Hepatocyte (in vitro differentiated cells): ENCODE measurements around the gene POMP. TPM values are rescaled to one million over a fixed set of nuclear protein-coding genes. Genes with fewer than 3 reads are reported as not detected.

Source experiments
- DNase-seq: peaks from one replicate; pipeline ENCODE4 v3.0.0-alpha.2; 2016; ENCODE audit warnings: low spot score
- H2AFZ ChIP-seq: fragments of 200-600 bp; sonication (generic); 2 replicates; pipeline ENCODE4 v1.6.0; 2016; ENCODE audit warnings: antibody characterized with exemption, mild to moderate bottlenecking
- H3K27ac ChIP-seq: fragments of 200-600 bp; sonication (generic); 2 replicates; pipeline ENCODE4 v1.5.1; 2016; ENCODE audit warnings: mild to moderate bottlenecking
- H3K27me3 ChIP-seq: fragments of 200-600 bp; sonication (generic); 2 replicates; pipeline ENCODE4 v1.6.1; 2016
- H3K36me3 ChIP-seq: fragments of 200-600 bp; sonication (generic); replicated peaks from 2 replicates; pipeline ENCODE4 v1.5.1; 2016; ENCODE audit warnings: low read depth; ENCODE audit not compliant: insufficient read depth
- H3K4me1 ChIP-seq: fragments of 200-600 bp; sonication (generic); 2 replicates; pipeline ENCODE4 v1.5.1; 2016; ENCODE audit warnings: mild to moderate bottlenecking, moderate library complexity; ENCODE audit not compliant: insufficient read depth
- H3K4me2 ChIP-seq: fragments of 200-600 bp; sonication (generic); 2 replicates; pipeline ENCODE4 v1.6.0; 2016
- H3K4me3 ChIP-seq: fragments of 200-600 bp; sonication (generic); 2 replicates; pipeline ENCODE4 v1.5.1; 2016; ENCODE audit warnings: mild to moderate bottlenecking
- H3K79me2 ChIP-seq: fragments of 200-600 bp; sonication (generic); 2 replicates; pipeline ENCODE4 v1.6.0; 2017; ENCODE audit warnings: mild to moderate bottlenecking
- H3K9me2 ChIP-seq: fragments of 200-600 bp; sonication (generic); replicated peaks from 2 replicates; pipeline ENCODE4 v1.6.0; 2017; ENCODE audit warnings: mild to moderate bottlenecking; ENCODE audit not compliant: insufficient read depth
- H3K9me3 ChIP-seq: fragments of 200-600 bp; sonication (generic); 2 replicates; pipeline ENCODE4 v1.5.1; 2016; ENCODE audit warnings: low read depth, mild to moderate bottlenecking
- H4K20me1 ChIP-seq: fragments of 200-600 bp; sonication (generic); 2 replicates; pipeline ENCODE4 v1.6.0; 2016; ENCODE audit warnings: mild to moderate bottlenecking; ENCODE audit not compliant: insufficient read depth, poor library complexity, severe bottlenecking
- CTCF ChIP-seq: fragments of 200-600 bp; sonication (generic); IDR thresholded peaks from 2 replicates; pipeline ENCODE4 v1.5.1; 2016; ENCODE audit warnings: antibody characterized with exemption, mild to moderate bottlenecking; ENCODE audit not compliant: poor library complexity
- EZH2 ChIP-seq: fragments of 200-600 bp; sonication (generic); IDR thresholded peaks from 2 replicates; pipeline ENCODE4 v1.6.1; 2016; ENCODE audit warnings: antibody characterized with exemption, mild to moderate bottlenecking, borderline replicate concordance
- EZH2phosphoT487 ChIP-seq: fragments of 200-600 bp; sonication (generic); IDR thresholded peaks from one replicate; pipeline ENCODE4 v1.6.1; 2018; ENCODE audit warnings: antibody characterized with exemption, mild to moderate bottlenecking, low read depth, moderate library complexity; ENCODE audit not compliant: unreplicated experiment, severe bottlenecking
- WGBS: methylation state at CpG from one replicate; pipeline ENCODE4 v1.1.6; 2016; ENCODE audit warnings: low lambda C conversion rate; ENCODE audit errors: missing lambda C conversion rate; 5-methylcytosine and 5-hydroxymethylcytosine counted together
- polyA plus RNA-seq: library from polyadenylated mRNA; unstranded; fragments of >200 nt; fragmentation: Nextera tagmentation; extraction: Ambion mirVana; gene quantifications from 2 replicates; pipeline ENCODE4 v1.2.1, GENCODE V29; 2016
- total RNA-seq: library from RNA; depleted of rRNA; stranded (reverse); fragments of >200 nt; gene quantifications from 2 replicates; pipeline ENCODE4 v1.2.3, GENCODE V29; 2014

POMP gene
- total and polyA plus RNA-seq, 2 experiments from 2014 or later = 88.1 to 198 TPM

- peaks cover 16% of the 10 kb centered on the region for H3K4me1 ChIP-seq
- 39% methylated on average over 12 of the region's 12 CpGs for WGBS
Observed at GRCh38 chr13:28657784-28658538, 969 bp upstream of the POMP start.

GRCh38 chr13:28658539-28658795 lies 463 bp upstream of the POMP start:
- H3K9me3 ChIP-seq = no peaks in the 10 kb centered on the region
- no peaks in the 10 kb centered on the region for H3K27me3 ChIP-seq
- peaks cover 11% of the 10 kb centered on the region for H4K20me1 ChIP-seq
- peak; percentile 6 for DNase-seq
- no peaks in the 10 kb centered on the region for H3K36me3 ChIP-seq
- H3K4me1 ChIP-seq = peaks cover 16% of the 10 kb centered on the region
- TF ChIP-seq CTCF = no peak
- TF ChIP-seq EZH2 = no peak
- no peak for TF ChIP-seq EZH2phosphoT487
- peak overlapping the region; percentile 53 for H3K4me3 ChIP-seq
- H3K4me2 ChIP-seq = peak overlapping the region; percentile 78
- H3K79me2 ChIP-seq = peaks cover 68% of the 10 kb centered on the region
- WGBS = 4% methylated on average over 8 of the region's 8 CpGs
- peak overlapping the region; percentile 88 for H3K27ac ChIP-seq
- H3K9me2 ChIP-seq = no peaks in the 10 kb centered on the region
- H2AFZ ChIP-seq = peak overlapping the region; percentile 53

More at GRCh38 chr13:28657784-28658538, 969 bp upstream of the POMP start:
- Histone ChIP-seq H3K4me2 (peak overlapping the region; percentile 78), H3K79me2 (peaks cover 64% of the 10 kb centered on the region), H4K20me1 (peaks cover 11% of the 10 kb centered on the region), H3K9me3 (no peaks in the 10 kb centered on the region), H3K36me3 (no peaks in the 10 kb centered on the region), H3K27me3 (no peaks in the 10 kb centered on the region), H3K27ac (peak overlapping the region; percentile 88), H3K4me3 (peak overlapping the region; percentile 53), H2AFZ (peak overlapping the region; percentile 53), H3K9me2 (no peaks in the 10 kb centered on the region)
- peak; percentile 22 for DNase-seq
- no peak for TF ChIP-seq EZH2phosphoT487
- TF ChIP-seq EZH2 = no peak
- peak; percentile 34 for TF ChIP-seq CTCF

DNA sequence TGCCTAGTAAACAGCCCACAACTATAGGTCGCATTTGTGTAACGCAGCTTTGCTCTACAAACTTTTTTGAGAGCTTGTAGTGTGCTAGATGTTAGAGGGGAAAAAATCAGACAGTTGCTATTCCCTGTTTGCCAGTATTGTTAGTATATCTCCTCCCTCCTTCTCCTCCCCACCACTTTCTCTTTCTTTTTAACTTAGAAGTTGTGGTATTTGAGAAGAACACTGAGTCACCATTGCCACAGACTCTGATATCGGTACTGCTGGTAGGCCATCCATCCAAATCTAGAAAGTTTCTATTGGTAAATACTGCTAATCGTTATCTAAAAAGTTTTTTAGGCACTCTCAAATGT lies 666 bp downstream of the POMP start:
- Histone ChIP-seq H3K4me2 (peak overlapping the region; percentile 75), H3K4me3 (peak overlapping the region; percentile 53), H2AFZ (peak overlapping the region; percentile 35), H4K20me1 (peaks cover 13% of the 10 kb centered on the region), H3K27ac (peak overlapping the region; percentile 88), H3K4me1 (peaks cover 16% of the 10 kb centered on the region), H3K36me3 (no peaks in the 10 kb centered on the region), H3K79me2 (peaks cover 77% of the 10 kb centered on the region), H3K9me3 (no peaks in the 10 kb centered on the region), H3K27me3 (no peaks in the 10 kb centered on the region), H3K9me2 (no peaks in the 10 kb centered on the region)
- WGBS = 19% methylated on average over 4 of the region's 4 CpGs
- peak; percentile 22 for DNase-seq
- no peak for TF ChIP-seq CTCF
- no peak for TF ChIP-seq EZH2phosphoT487
- TF ChIP-seq EZH2 = no peak
